ENCODE measurements around the gene EEFSEC.

Gene EEFSEC

DNA sequence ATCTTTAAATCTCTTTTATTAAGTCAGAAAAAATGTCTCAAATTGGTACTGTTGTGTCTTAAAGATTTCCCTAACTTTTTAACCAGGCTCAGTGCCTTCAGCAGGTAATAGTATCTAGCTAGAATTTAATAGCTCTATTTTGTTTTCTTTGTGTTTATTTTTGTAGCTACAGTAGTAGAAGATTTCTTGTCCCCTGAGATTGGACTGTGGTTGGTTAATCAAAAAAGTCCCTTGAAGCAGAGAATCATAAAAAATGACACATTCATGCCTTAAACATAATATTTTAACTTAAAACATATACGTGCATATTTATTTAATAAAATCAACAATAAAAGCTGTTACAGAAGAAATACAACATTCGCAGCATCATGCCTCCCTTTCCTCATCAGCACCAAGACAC lies 102.8 kb downstream of the EEFSEC start:
- peaks cover 3 to 16% (median 9%) of the 10 kb centered on the region in 3 donors for H3K9me3 ChIP-seq
- no peak overlapping the region for H3K4me3 ChIP-seq
- H3K27me3 ChIP-seq: no peaks in the 10 kb centered on the region
- peaks cover 0 to 8% (median 3%) of the 10 kb centered on the region in 3 donors for H3K36me3 ChIP-seq
- TF ChIP-seq, protein P1, sequence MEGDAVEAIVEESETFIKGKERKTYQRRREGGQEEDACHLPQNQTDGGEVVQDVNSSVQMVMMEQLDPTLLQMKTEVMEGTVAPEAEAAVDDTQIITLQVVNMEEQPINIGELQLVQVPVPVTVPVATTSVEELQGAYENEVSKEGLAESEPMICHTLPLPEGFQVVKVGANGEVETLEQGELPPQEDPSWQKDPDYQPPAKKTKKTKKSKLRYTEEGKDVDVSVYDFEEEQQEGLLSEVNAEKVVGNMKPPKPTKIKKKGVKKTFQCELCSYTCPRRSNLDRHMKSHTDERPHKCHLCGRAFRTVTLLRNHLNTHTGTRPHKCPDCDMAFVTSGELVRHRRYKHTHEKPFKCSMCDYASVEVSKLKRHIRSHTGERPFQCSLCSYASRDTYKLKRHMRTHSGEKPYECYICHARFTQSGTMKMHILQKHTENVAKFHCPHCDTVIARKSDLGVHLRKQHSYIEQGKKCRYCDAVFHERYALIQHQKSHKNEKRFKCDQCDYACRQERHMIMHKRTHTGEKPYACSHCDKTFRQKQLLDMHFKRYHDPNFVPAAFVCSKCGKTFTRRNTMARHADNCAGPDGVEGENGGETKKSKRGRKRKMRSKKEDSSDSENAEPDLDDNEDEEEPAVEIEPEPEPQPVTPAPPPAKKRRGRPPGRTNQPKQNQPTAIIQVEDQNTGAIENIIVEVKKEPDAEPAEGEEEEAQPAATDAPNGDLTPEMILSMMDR (IDR thresholded peaks at IDR 0.05): no peak
- H3K27ac ChIP-seq: no peak overlapping the region
- DNase-seq: no peak
- peaks cover 0 to 4% (median 0%) of the 10 kb centered on the region in 4 donors for H3K4me1 ChIP-seq
- intact Hi-C loops (cut with DNase I; ENCODE audit: low total_unique reads): no loop called here

DNA sequence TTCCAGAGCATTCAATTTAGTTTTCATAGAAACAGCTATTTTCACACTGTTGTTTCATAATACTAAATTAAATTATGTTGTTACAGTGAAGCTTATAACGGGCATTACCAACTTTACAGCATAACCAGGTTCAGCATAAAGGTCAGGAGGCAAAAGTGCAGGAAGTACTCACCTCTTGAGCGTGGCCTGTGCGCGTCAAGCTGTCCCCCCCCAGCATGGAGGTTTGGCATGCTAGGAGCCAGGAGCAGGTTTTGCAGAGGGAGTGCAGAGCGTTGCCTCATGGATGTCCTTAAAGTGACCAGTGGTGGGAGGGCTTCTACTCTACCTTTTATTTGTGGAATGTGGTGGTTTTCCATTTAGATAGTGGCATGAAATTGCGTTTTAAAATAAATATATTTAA lies 104.4 kb downstream of the EEFSEC start:
- DNase-seq: no peak
- Histone ChIP-seq H3K4me3 (no peak overlapping the region), H3K36me3 (peaks cover 3 to 15% (median 9%) of the 10 kb centered on the region in 3 donors), H3K27ac (no peak overlapping the region), H3K9me3 (peaks cover 3 to 16% (median 9%) of the 10 kb centered on the region in 3 donors), H3K27me3 (no peaks in the 10 kb centered on the region), H3K4me1 (peaks cover 0 to 4% (median 0%) of the 10 kb centered on the region in 4 donors)
- intact Hi-C loops (cut with DNase I; ENCODE audit: low total_unique reads): no loop called here
- TF ChIP-seq, protein P1 (IDR thresholded peaks at IDR 0.05): no peak

DNA sequence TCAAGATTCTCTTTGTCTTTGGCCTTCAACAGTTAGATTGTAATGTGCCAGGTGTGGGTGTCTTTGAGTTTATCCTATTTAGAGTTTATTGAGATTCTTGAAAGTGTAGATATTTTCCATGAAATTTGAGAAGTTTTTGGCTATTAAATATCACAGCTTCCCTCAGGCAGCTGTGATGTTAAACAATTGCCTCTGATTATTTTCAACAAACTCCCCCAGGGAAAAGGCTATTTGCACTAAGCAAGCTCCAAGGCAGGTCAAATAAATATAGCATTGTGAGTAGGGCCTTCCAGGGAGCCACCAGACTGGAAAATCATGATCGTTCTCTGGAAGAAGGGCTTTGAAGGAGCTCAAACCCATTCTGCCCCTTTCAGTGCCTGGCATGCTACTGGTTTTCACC lies 107.0 kb downstream of the EEFSEC start:
- Histone ChIP-seq H3K27ac (no peak overlapping the region), H3K4me3 (no peak overlapping the region), H3K4me1 (peaks cover 0 to 3% (median 0%) of the 10 kb centered on the region in 4 donors), H3K9me3 (peaks cover 3 to 16% (median 9%) of the 10 kb centered on the region in 3 donors), H3K27me3 (no peaks in the 10 kb centered on the region), H3K36me3 (peaks cover 10 to 35% (median 28%) of the 10 kb centered on the region in 3 donors)
- intact Hi-C loops (cut with DNase I; ENCODE audit: low total_unique reads): no loop called here
- DNase-seq: no peak
- TF ChIP-seq, protein P1 (IDR thresholded peaks at IDR 0.05): no peak

DNA sequence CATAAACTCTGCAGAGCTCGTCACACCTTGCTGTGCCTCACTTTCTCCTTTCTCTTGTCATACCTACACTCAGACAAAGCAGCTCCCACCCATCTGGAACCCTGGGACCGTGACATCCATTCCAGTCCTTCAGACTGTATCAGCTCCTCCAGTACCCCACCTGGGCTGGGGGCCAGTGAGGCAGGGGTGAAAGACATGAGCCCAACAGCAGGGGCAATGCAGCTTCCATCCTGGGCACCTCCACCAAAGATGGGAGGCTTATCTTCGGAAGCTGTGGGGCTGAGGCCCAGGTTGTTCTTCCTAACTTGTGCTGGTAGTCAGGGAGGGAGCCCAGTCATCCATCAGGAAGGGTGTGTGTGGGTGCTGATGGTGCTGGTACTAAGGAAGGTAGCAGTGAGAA lies 109.2 kb downstream of the EEFSEC start:
- Histone ChIP-seq H3K9me3 (peaks cover 3 to 16% (median 9%) of the 10 kb centered on the region in 3 donors), H3K27ac (no peak overlapping the region), H3K4me1 (no peaks in the 10 kb centered on the region), H3K27me3 (no peaks in the 10 kb centered on the region), H3K36me3 (peaks cover 10 to 36% (median 31%) of the 10 kb centered on the region in 3 donors), H3K4me3 (no peak overlapping the region)
- TF ChIP-seq, protein P1 (IDR thresholded peaks at IDR 0.05): no peak
- DNase-seq: no peak
- intact Hi-C loops (cut with DNase I; ENCODE audit: low total_unique reads): no loop called here

DNA sequence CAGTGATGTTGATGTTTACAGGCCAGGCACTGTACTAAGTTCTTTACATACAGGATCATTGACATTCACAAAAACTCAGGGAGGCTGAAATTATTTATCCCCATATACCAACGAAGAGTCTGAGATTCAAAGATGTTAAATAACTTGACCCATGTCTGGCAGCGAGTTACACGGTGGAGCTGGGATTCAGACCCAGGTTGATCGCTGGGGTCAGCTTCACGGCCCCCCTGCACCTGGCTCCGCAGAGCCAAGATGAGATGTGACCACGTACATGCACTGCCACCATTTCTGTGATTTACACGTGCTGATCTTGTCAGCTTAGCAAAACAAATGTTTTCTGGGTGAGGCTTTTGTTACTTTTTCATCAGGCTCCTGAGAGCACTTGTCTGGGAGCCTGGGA lies 109.8 kb downstream of the EEFSEC start:
- TF ChIP-seq, protein P1 (IDR thresholded peaks at IDR 0.05): no peak
- Histone ChIP-seq H3K9me3 (peaks cover 3 to 16% (median 9%) of the 10 kb centered on the region in 3 donors), H3K4me1 (no peaks in the 10 kb centered on the region), H3K27ac (no peak overlapping the region), H3K4me3 (no peak overlapping the region), H3K27me3 (no peaks in the 10 kb centered on the region), H3K36me3 (peaks cover 10 to 39% (median 31%) of the 10 kb centered on the region in 3 donors)
- intact Hi-C loops (cut with DNase I; ENCODE audit: low total_unique reads): no loop called here
- no peak for DNase-seq

DNA sequence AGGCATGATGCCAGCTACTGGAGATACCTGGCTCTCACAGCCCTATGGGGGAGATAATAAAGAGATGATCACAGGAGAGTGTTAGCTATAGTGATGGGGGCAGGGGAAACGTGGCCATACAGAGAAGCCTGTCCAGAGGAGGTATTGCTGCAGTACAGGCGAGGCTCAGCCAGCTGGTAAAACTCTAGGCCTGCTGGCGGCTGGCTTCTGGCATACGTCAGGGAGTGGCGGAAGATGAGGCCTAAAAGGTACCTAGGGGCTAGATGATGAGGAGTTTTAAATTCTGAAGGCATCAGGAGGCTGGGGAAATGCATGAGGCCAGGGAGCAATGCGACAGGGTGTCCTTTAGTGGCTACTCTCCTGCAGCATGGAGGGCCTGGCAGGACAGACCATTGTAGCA lies 110.7 kb downstream of the EEFSEC start:
- H3K9me3 ChIP-seq: peaks cover 2 to 16% (median 9%) of the 10 kb centered on the region in 3 donors
- no peak for DNase-seq
- H3K27ac ChIP-seq: no peak overlapping the region
- TF ChIP-seq, protein P1 (IDR thresholded peaks at IDR 0.05): no peak
- H3K27me3 ChIP-seq: no peaks in the 10 kb centered on the region
- intact Hi-C loops (cut with DNase I; ENCODE audit: low total_unique reads): no loop called here
- no peak overlapping the region for H3K4me3 ChIP-seq
- no peaks in the 10 kb centered on the region for H3K4me1 ChIP-seq
- peaks cover 10 to 48% (median 31%) of the 10 kb centered on the region in 3 donors for H3K36me3 ChIP-seq

Data from tibial artery (tissue), 4 donors.